KMS-11 (cell line): ENCODE results near the gene MRNIP.
"Not testable (repeated sequence)": the region's sequence is repeated elsewhere in the genome, so short reads cannot be mapped to it uniquely, and the experiment has no call there.

Experiments
- H2AFZ ChIP-seq: fragments of 200-600 bp; sonication (generic); 2 replicates; pipeline ENCODE4 v1.6.1; 2016; ENCODE audit warnings: antibody characterized with exemption, mixed run types, low read depth
- H3K27ac ChIP-seq: fragments of 200-600 bp; sonication (generic); 2 replicates; pipeline ENCODE4 v1.6.1; 2016; ENCODE audit warnings: mild to moderate bottlenecking, mixed run types
- H3K27me3 ChIP-seq: fragments of 200-600 bp; sonication (generic); 2 replicates; pipeline ENCODE4 v1.6.1; 2017; ENCODE audit warnings: mild to moderate bottlenecking, low read depth, mixed run types, moderate library complexity; ENCODE audit not compliant: insufficient read depth
- H3K36me3 ChIP-seq: fragments of 200-600 bp; sonication (generic); 2 replicates; pipeline ENCODE4 v1.6.1; 2017; ENCODE audit warnings: mild to moderate bottlenecking, mixed run types; ENCODE audit not compliant: insufficient read depth
- H3K4me1 ChIP-seq: fragments of 200-600 bp; sonication (generic); 2 replicates; pipeline ENCODE4 v1.6.1; 2016; ENCODE audit warnings: mild to moderate bottlenecking, low read depth, mixed run types; ENCODE audit not compliant: poor library complexity, severe bottlenecking
- H3K4me2 ChIP-seq: fragments of 200-600 bp; sonication (generic); 2 replicates; pipeline ENCODE4 v1.7.0; 2016; ENCODE audit warnings: mild to moderate bottlenecking, mixed run types
- H3K4me3 ChIP-seq: fragments of 200-600 bp; sonication (generic); IDR thresholded peaks from 2 replicates; pipeline ENCODE4 v1.6.1; 2017; ENCODE audit warnings: low read depth, low read length, mixed read lengths; ENCODE audit not compliant: insufficient read depth
- H3K79me2 ChIP-seq: fragments of 200-600 bp; sonication (generic); 2 replicates; pipeline ENCODE4 v1.6.1; 2016; ENCODE audit warnings: low read depth, mixed run types; ENCODE audit not compliant: insufficient read depth
- H3K9ac ChIP-seq: fragments of 200-600 bp; sonication (generic); 2 replicates; pipeline ENCODE4 v1.6.1; 2016; ENCODE audit warnings: mild to moderate bottlenecking, mixed run types
- H4K20me1 ChIP-seq: fragments of 200-600 bp; sonication (generic); 2 replicates; pipeline ENCODE4 v1.6.1; 2016; ENCODE audit warnings: mild to moderate bottlenecking, mixed run types; ENCODE audit not compliant: insufficient read depth
- CTCF ChIP-seq: fragments of 200-600 bp; sonication (generic); conservative IDR thresholded peaks from 2 replicates; pipeline ENCODE4 v1.6.1; 2017; ENCODE audit warnings: low read depth, mild to moderate bottlenecking, antibody characterized with exemption, low read length, moderate library complexity, mixed read lengths

MRNIP gene

GRCh38 chr5:179874136-179874535, 15.5 kb upstream of the MRNIP start:
- Histone ChIP-seq H3K4me3 (no peak overlapping the region), H2AFZ (no peak overlapping the region), H3K27ac (no peak overlapping the region), H3K9ac (no peak overlapping the region), H3K4me2 (no peak overlapping the region), H3K36me3 (no peaks in the 10 kb centered on the region), H3K4me1 (no peaks in the 10 kb centered on the region), H3K27me3 (no peaks in the 10 kb centered on the region), H3K79me2 (no peaks in the 10 kb centered on the region), H4K20me1 (no peaks in the 10 kb centered on the region)
- no peak for TF ChIP-seq CTCF

GRCh38 chr5:179873588-179874110, 15.0 kb upstream of the MRNIP start:
- no peak for TF ChIP-seq CTCF
- H3K27ac ChIP-seq: no peak overlapping the region
- H3K4me1 ChIP-seq: no peaks in the 10 kb centered on the region
- no peaks in the 10 kb centered on the region for H3K36me3 ChIP-seq
- H3K27me3 ChIP-seq: no peaks in the 10 kb centered on the region
- H4K20me1 ChIP-seq: no peaks in the 10 kb centered on the region
- no peak overlapping the region for H3K9ac ChIP-seq
- no peak overlapping the region for H3K4me3 ChIP-seq
- H3K79me2 ChIP-seq: no peaks in the 10 kb centered on the region
- H2AFZ ChIP-seq: no peak overlapping the region
- H3K4me2 ChIP-seq: no peak overlapping the region

- H3K79me2 ChIP-seq: no peaks in the 10 kb centered on the region
- no peak overlapping the region for H3K27ac ChIP-seq
- no peaks in the 10 kb centered on the region for H3K36me3 ChIP-seq
- no peaks in the 10 kb centered on the region for H3K27me3 ChIP-seq
- no peak overlapping the region for H3K4me2 ChIP-seq
- H3K4me1 ChIP-seq: no peaks in the 10 kb centered on the region
- H3K4me3 ChIP-seq: no peak overlapping the region
- no peak overlapping the region for H2AFZ ChIP-seq
- H3K9ac ChIP-seq: no peak overlapping the region
- no peaks in the 10 kb centered on the region for H4K20me1 ChIP-seq
- no peak for TF ChIP-seq CTCF
These were observed 14.4 kb upstream of the MRNIP start for GRCh38 chr5:179872828-179873575.

GRCh38 chr5:179872055-179872827, 13.6 kb upstream of the MRNIP start:
- Histone ChIP-seq H3K4me1 (no peaks in the 10 kb centered on the region), H2AFZ (no peak overlapping the region), H3K9ac (no peak overlapping the region), H3K4me2 (no peak overlapping the region), H3K36me3 (no peaks in the 10 kb centered on the region), H4K20me1 (no peaks in the 10 kb centered on the region), H3K27ac (no peak overlapping the region), H3K27me3 (no peaks in the 10 kb centered on the region), H3K79me2 (no peaks in the 10 kb centered on the region), H3K4me3 (no peak overlapping the region)
- TF ChIP-seq CTCF: no peak

GRCh38 chr5:179871533-179871932, 12.9 kb upstream of the MRNIP start:
- H3K4me3 ChIP-seq, H3K4me1 ChIP-seq, H2AFZ ChIP-seq, H3K4me2 ChIP-seq, H3K36me3 ChIP-seq, H3K27ac ChIP-seq, H3K27me3 ChIP-seq, H4K20me1 ChIP-seq, H3K9ac ChIP-seq, H3K79me2 ChIP-seq: not testable (repeated sequence)
